ENCODE results near the gene TOP3B. TPM values are rescaled to one million over a fixed set of nuclear protein-coding genes. Genes with fewer than 3 reads are reported as not detected.

TOP3B gene
- total RNA-seq, 4 donors from 2014 or later, result 44.9 to 94.6 (median 65.4) TPM

- no peak overlapping the region for H3K4me3 ChIP-seq
- intact Hi-C loops (cut with DNase I; ENCODE audit: low total_unique reads) (no loop called here), in situ Hi-C loops (cut with MboI; ENCODE audit: low pct_ligation_motif_present in 1 of 4, low pct_unique_long_range_greater_than_20kb in 1 of 4, low sequenced_read_pairs in 3 of 4) (no loop called here)
- no peaks in the 10 kb centered on the region for H3K36me3 ChIP-seq
- no peaks in the 10 kb centered on the region for H3K4me1 ChIP-seq
- TF ChIP-seq POLR2AphosphoS5 (IDR thresholded peaks at IDR 0.05), result no peak
- TF ChIP-seq CTCF (IDR thresholded peaks at IDR 0.05), result no peak
- no peak for TF ChIP-seq EP300 (IDR thresholded peaks at IDR 0.05; ENCODE audit: low read depth)
- no peak for TF ChIP-seq POLR2A (IDR thresholded peaks at IDR 0.05)
- DNase-seq, result no peak
- no peaks in the 10 kb centered on the region for H3K27me3 ChIP-seq
- whole genome bisulfite sequencing, 2 donors (ENCODE audit: low coverage in 1 of 2), result 86 to 92% methylated on average over 1 to 8 of the region's 8 CpGs
- no peak overlapping the region for H3K27ac ChIP-seq
- H3K9me3 ChIP-seq, result no peaks in the 10 kb centered on the region
Observed at GRCh38 chr22:21921729-21922128, 60.9 kb downstream of the TOP3B start.

DNA sequence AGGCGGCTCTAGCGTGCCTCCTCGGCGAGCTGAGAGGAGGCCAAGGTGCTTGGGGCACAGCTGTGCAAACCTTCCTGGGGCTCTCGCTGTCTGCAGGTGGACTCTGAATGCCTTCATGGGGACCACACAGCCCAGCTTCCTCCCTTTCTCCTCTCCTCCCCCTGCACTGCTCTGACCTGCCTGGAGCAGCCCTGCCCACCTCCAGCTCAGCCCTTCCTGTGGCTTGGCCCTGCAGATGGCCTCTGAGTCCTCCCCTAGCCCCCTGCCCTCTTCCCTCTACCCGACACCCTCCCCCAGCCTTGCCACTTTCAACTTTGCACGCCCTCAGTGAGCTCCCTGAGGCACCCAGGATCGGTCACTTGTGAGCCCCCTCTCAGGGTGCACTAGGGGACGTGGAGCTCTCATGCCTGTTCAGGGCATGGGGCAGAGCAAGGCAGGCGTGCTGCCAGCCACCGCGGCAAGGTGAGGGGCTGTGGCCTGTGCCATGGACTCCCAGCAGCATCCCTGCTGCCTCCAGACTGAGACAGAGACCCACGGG is 61.3 kb downstream of the TOP3B start:
- in situ Hi-C loops (cut with MboI; ENCODE audit: low pct_ligation_motif_present in 1 of 4, low pct_unique_long_range_greater_than_20kb in 1 of 4, low sequenced_read_pairs in 3 of 4) (no loop called here), intact Hi-C loops (cut with DNase I; ENCODE audit: low total_unique reads) (no loop called here)
- H3K9me3 ChIP-seq, result no peaks in the 10 kb centered on the region
- 77% methylated on average over 11 of the region's 13 CpGs; no CpG with 5 or more reads in 1 of the 2 donors for WGBS, 2 donors (ENCODE audit: low coverage in 1 of 2)
- H3K27ac ChIP-seq, result no peak overlapping the region
- no peak overlapping the region for H3K4me3 ChIP-seq
- H3K4me1 ChIP-seq, result no peaks in the 10 kb centered on the region
- no peaks in the 10 kb centered on the region for H3K27me3 ChIP-seq
- H3K36me3 ChIP-seq, result no peaks in the 10 kb centered on the region
- DNase-seq, result no peak
- TF ChIP-seq POLR2AphosphoS5 (IDR thresholded peaks at IDR 0.05) (no peak), EP300 (IDR thresholded peaks at IDR 0.05; ENCODE audit: low read depth) (no peak), CTCF (IDR thresholded peaks at IDR 0.05) (no peak)

- intact Hi-C loops (cut with DNase I; ENCODE audit: low total_unique reads), result no loop called here
- TF ChIP-seq CTCF (IDR thresholded peaks at IDR 0.05) (no peak), POLR2A (IDR thresholded peaks at IDR 0.05) (no peak), EP300 (IDR thresholded peaks at IDR 0.05; ENCODE audit: low read depth) (no peak), POLR2AphosphoS5 (IDR thresholded peaks at IDR 0.05) (no peak)
- WGBS, 2 donors (ENCODE audit: low coverage in 1 of 2), result 86 to 87% methylated on average over 4 to 14 of the region's 16 CpGs
- H3K36me3 ChIP-seq, result no peaks in the 10 kb centered on the region
- H3K4me1 ChIP-seq, result no peaks in the 10 kb centered on the region
- H3K9me3 ChIP-seq, result no peaks in the 10 kb centered on the region
- in situ Hi-C loops (cut with MboI; ENCODE audit: low pct_ligation_motif_present in 1 of 4, low pct_unique_long_range_greater_than_20kb in 1 of 4, low sequenced_read_pairs in 3 of 4), result no loop called here
- H3K27ac ChIP-seq, result no peak overlapping the region
- no peak for DNase-seq
- no peaks in the 10 kb centered on the region for H3K27me3 ChIP-seq
- H3K4me3 ChIP-seq, result no peak overlapping the region
Observed at GRCh38 chr22:21920341-21921183, 62.0 kb downstream of the TOP3B start.

DNA sequence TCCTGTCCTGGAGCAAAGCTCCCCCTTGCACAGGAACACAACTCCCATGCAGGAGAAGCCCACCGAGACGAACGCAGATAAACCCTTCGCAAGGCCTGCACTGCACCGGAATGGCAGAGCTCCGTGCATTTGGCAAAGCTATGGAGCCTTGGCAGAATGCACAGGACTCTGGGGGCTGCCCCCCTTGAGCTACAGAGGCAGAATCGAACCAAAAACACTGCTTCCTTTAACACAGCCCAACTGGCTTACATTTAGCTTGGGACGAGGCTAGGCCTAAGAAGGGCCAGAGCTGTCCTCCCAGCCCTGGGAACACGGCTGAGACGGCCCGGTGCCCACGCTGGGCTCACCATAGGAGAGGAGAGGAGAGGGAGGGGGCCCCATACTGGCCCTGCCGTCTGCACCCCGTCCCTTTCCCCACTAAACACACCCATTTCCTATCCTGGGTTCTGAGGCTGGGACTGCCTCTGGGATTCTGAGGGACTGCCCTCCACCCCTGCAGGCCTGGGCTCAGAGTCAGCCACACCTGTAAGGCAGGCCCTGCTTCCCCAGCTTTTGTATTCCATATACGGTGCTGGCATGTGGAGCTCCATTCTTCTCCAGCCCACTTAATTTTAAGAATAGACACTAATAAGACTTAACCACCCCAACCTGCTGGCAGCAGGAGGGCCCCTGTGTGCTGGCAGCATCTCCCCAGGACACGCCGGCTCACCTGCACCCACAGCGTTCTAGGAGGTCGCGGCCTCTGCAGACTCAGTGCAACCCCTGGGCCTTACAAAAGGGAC is 62.9 kb downstream of the TOP3B start:
- no peaks in the 10 kb centered on the region for H3K4me1 ChIP-seq
- H3K27me3 ChIP-seq, result no peaks in the 10 kb centered on the region
- no peak overlapping the region for H3K4me3 ChIP-seq
- intact Hi-C loops (cut with DNase I; ENCODE audit: low total_unique reads), result no loop called here
- TF ChIP-seq POLR2AphosphoS5 (IDR thresholded peaks at IDR 0.05) (no peak), POLR2A (IDR thresholded peaks at IDR 0.05) (no peak), EP300 (IDR thresholded peaks at IDR 0.05; ENCODE audit: low read depth) (no peak), CTCF (IDR thresholded peaks at IDR 0.05) (no peak)
- H3K36me3 ChIP-seq, result no peaks in the 10 kb centered on the region
- in situ Hi-C loops (cut with MboI; ENCODE audit: low pct_ligation_motif_present in 1 of 4, low pct_unique_long_range_greater_than_20kb in 1 of 4, low sequenced_read_pairs in 3 of 4), result no loop called here
- no peaks in the 10 kb centered on the region for H3K9me3 ChIP-seq
- DNase-seq, result no peak
- WGBS, 2 donors (ENCODE audit: low coverage in 1 of 2), result 80 to 83% methylated on average over 1 to 20 of the region's 20 CpGs
- H3K27ac ChIP-seq, result no peak overlapping the region

Measured in transverse colon (tissue), 4 donors.